IMR-90 (cell line): ENCODE results near the gene CFAP300. TPM values are rescaled to one million over a fixed set of nuclear protein-coding genes. Genes with fewer than 3 reads are reported as not detected.
A peak's percentile ranks its signal among the peaks of the same experiment; 100 is the strongest.

Source experiments
- ATAC-seq: fragments of 200-7000 bp; cut with Tn5 transposase; 2 replicates; pipeline ENCODE4 v1.9.1; 2020; ENCODE audit warnings: low read depth, mild to moderate bottlenecking, moderate library complexity
- BruUV-seq: library from RNA; stranded (reverse); fragments of 400-500 nt; replicated peaks from 2 replicates; lab custom pipeline; 2021; lab: Mats Ljungman, UMichigan
- CTCF ChIA-PET: fragments of 300-600 bp; formaldehyde crosslinking; extraction: SDS; loops from one replicate; lab custom pipeline; 2021; ENCODE audit warnings: antibody characterized with exemption; lab: Yijun Ruan, JAX
- POLR2A ChIA-PET: fragments of 300-600 bp; sonication (Branson Sonifier 250); formaldehyde crosslinking; loops from one replicate; lab custom pipeline; 2022; ENCODE audit warnings: antibody characterized with exemption; ENCODE audit not compliant: unreplicated experiment; lab: Charles Lee
- DNase-seq: peaks from one replicate; pipeline ENCODE4 v3.0.0; 2013
- H2AFZ ChIP-seq: replicated peaks from 2 replicates; pipeline ENCODE3; 2013; ENCODE audit warnings: low read length, mild to moderate bottlenecking; ENCODE audit not compliant: poor library complexity
- H2AK5ac ChIP-seq: 2 replicates; pipeline ENCODE4 v1.6.1; 2013; ENCODE audit warnings: low read depth, low read length, inconsistent platforms
- H2AK9ac ChIP-seq: replicated peaks from 2 replicates; pipeline ENCODE3; 2013; ENCODE audit warnings: mild to moderate bottlenecking, low read depth, low read length, moderate library complexity; ENCODE audit not compliant: poor library complexity
- H2BK120ac ChIP-seq: 2 replicates; pipeline ENCODE4 v1.6.1; 2013; ENCODE audit warnings: low read depth, low read length, inconsistent platforms
- H2BK15ac ChIP-seq: 3 replicates; pipeline ENCODE4 v1.6.1; 2013; ENCODE audit warnings: low read depth, low read length, inconsistent platforms
- H2BK20ac ChIP-seq: 2 replicates; pipeline ENCODE4 v1.6.1; 2013; ENCODE audit warnings: low read depth, mild to moderate bottlenecking, inconsistent platforms, low read length, moderate library complexity
- H2BK5ac ChIP-seq: 2 replicates; pipeline ENCODE4 v1.6.1; 2013; ENCODE audit warnings: mild to moderate bottlenecking, low read depth, low read length, inconsistent platforms; ENCODE audit not compliant: poor library complexity, severe bottlenecking
- H3K14ac ChIP-seq: replicated peaks from 2 replicates; pipeline ENCODE4 v1.6.1; 2013; ENCODE audit warnings: low read depth, low read length, inconsistent platforms
- H3K18ac ChIP-seq: 2 replicates; pipeline ENCODE4 v1.6.1; 2013; ENCODE audit warnings: low read depth, low read length, control low read depth
- H3K23ac ChIP-seq: 2 replicates; pipeline ENCODE4 v1.6.1; 2013; ENCODE audit warnings: low read depth, low read length, inconsistent platforms
- H3K27ac ChIP-seq: 2 replicates; pipeline ENCODE4 v1.5.1; 2013; ENCODE audit warnings: mild to moderate bottlenecking, control low read depth, low read length; ENCODE audit not compliant: insufficient read depth
- H3K27me3 ChIP-seq: 2 replicates; pipeline ENCODE4 v1.6.1; 2013; ENCODE audit warnings: low read length; ENCODE audit not compliant: control insufficient read depth, insufficient read depth
- H3K36me3 ChIP-seq: 2 replicates; pipeline ENCODE4 v1.6.1; 2013; ENCODE audit warnings: low read length, mixed read lengths; ENCODE audit not compliant: control insufficient read depth, insufficient read depth
- H3K4ac ChIP-seq: 2 replicates; pipeline ENCODE4 v1.6.1; 2013; ENCODE audit warnings: low read depth, low read length, inconsistent platforms
- H3K4me1 ChIP-seq: 2 replicates; pipeline ENCODE4 v1.6.1; 2013; ENCODE audit warnings: low read length, mixed read lengths; ENCODE audit not compliant: control insufficient read depth, insufficient read depth
- H3K4me2 ChIP-seq: 2 replicates; pipeline ENCODE4 v1.6.1; 2013; ENCODE audit warnings: low read depth, mild to moderate bottlenecking, control low read depth, low read length, moderate library complexity
- H3K4me3 ChIP-seq: 2 replicates; pipeline ENCODE4 v1.5.1; 2013; ENCODE audit warnings: low read depth, mild to moderate bottlenecking, control low read depth, low read length, moderate library complexity; ENCODE audit not compliant: insufficient read depth
- H3K56ac ChIP-seq: 2 replicates; pipeline ENCODE4 v1.6.1; 2013; ENCODE audit warnings: low read length, inconsistent platforms; ENCODE audit not compliant: insufficient read depth; ENCODE audit errors: extremely low read depth
- H3K79me1 ChIP-seq, 2 experiments: 2 replicates each; pipeline ENCODE4 v1.6.1; 2013; ENCODE audit warnings: low read length in 2 of 2, inconsistent platforms in 1 of 2, low read depth in 1 of 2
- H3K9ac ChIP-seq: 2 replicates; pipeline ENCODE4 v1.6.1; 2013; ENCODE audit warnings: low read depth, low read length, control low read depth
- H3K9me1 ChIP-seq: 2 replicates; pipeline ENCODE4 v1.6.1; 2013; ENCODE audit warnings: low read length, inconsistent platforms; ENCODE audit not compliant: insufficient read depth
- H3K9me3 ChIP-seq: 2 replicates; pipeline ENCODE4 v1.6.1; 2013; ENCODE audit warnings: low read length; ENCODE audit not compliant: control insufficient read depth, insufficient read depth
- H4K20me1 ChIP-seq: 2 replicates; pipeline ENCODE4 v1.6.1; 2013; ENCODE audit warnings: low read length, inconsistent platforms; ENCODE audit not compliant: insufficient read depth
- H4K5ac ChIP-seq: 2 replicates; pipeline ENCODE4 v1.6.1; 2013; ENCODE audit warnings: mild to moderate bottlenecking, low read depth, low read length, control low read depth
- H4K8ac ChIP-seq, 2 experiments: 2 replicates each; pipeline ENCODE4 v1.6.1; 2013; ENCODE audit warnings: low read depth in 2 of 2, low read length in 2 of 2, control low read depth in 1 of 2, inconsistent platforms in 1 of 2
- H4K91ac ChIP-seq: 2 replicates; pipeline ENCODE4 v1.6.1; 2013; ENCODE audit warnings: low read depth, low read length, inconsistent platforms; ENCODE audit not compliant: insufficient read depth
- BHLHE40 ChIP-seq: fragments of 150-350 bp; IDR thresholded peaks from 2 replicates; pipeline ENCODE4 v1.6.1; 2016; ENCODE audit warnings: mild to moderate bottlenecking, low read depth, low read length
- CEBPB ChIP-seq: IDR thresholded peaks from 2 replicates; pipeline ENCODE4 v1.6.1; 2012; ENCODE audit warnings: low read depth, low read length, improper control_type of control experiment
- MAFK ChIP-seq: IDR thresholded peaks from 2 replicates; pipeline ENCODE4 v1.6.1; 2012; ENCODE audit warnings: low read depth, low read length, improper control_type of control experiment
- MAZ ChIP-seq: IDR thresholded peaks from 2 replicates; pipeline ENCODE4 v1.6.1; 2012; ENCODE audit warnings: low read depth, mild to moderate bottlenecking, low read length, improper control_type of control experiment, moderate library complexity, borderline replicate concordance
- MXI1 ChIP-seq: IDR thresholded peaks from 2 replicates; pipeline ENCODE4 v1.6.1; 2012; ENCODE audit warnings: low read depth, mild to moderate bottlenecking, low read length, moderate library complexity, borderline replicate concordance
- NFE2L2 ChIP-seq: fragments of 150-350 bp; IDR thresholded peaks from 2 replicates; pipeline ENCODE4 v1.6.1; 2016; ENCODE audit warnings: low read depth, mild to moderate bottlenecking, low read length
- POLR2A ChIP-seq: IDR thresholded peaks from 2 replicates; pipeline ENCODE4 v1.6.1; 2012; ENCODE audit warnings: mild to moderate bottlenecking, low read depth, low read length
- RAD21 ChIP-seq: IDR thresholded peaks from 2 replicates; pipeline ENCODE4 v1.6.1; 2012; ENCODE audit warnings: low read length, improper control_type of control experiment
- RCOR1 ChIP-seq: IDR thresholded peaks from 2 replicates; pipeline ENCODE4 v1.6.1; 2012; ENCODE audit warnings: mild to moderate bottlenecking, low read length, improper control_type of control experiment; ENCODE audit not compliant: insufficient replicate concordance
- RFX5 ChIP-seq: IDR thresholded peaks from 2 replicates; pipeline ENCODE4 v1.8.0; 2012; ENCODE audit warnings: low read depth, mild to moderate bottlenecking, low read length, moderate library complexity
- SMC3 ChIP-seq: fragments of 150-350 bp; IDR thresholded peaks from 2 replicates; pipeline ENCODE4 v1.6.1; 2016; ENCODE audit warnings: low read depth, mild to moderate bottlenecking, antibody characterized with exemption, low read length, moderate library complexity
- whole genome bisulfite sequencing, 2 experiments: methylation state at CpG; one replicate each; pipeline versions ENCODE4 v1.1.5 to v1.1.7; 2013; ENCODE audit warnings: missing lambda C conversion rate in 2 of 2; ENCODE audit not compliant: insufficient read length in 1 of 2; ENCODE audit errors: extremely low coverage in 2 of 2; 5-methylcytosine and 5-hydroxymethylcytosine counted together
- dilution Hi-C: fragments of 300-500 bp; cut with HindIII; formaldehyde crosslinking; loops from one replicate; pipeline ENCODE4 v1.14.3; 2018; ENCODE audit warnings: low sequenced_read_pairs; ENCODE audit not compliant: unreplicated experiment
- in situ Hi-C: fragments of 300-500 bp; cut with MboI; formaldehyde crosslinking; loops from 3 replicates; pipeline ENCODE4 v1.14.3; 2019; ENCODE audit warnings: low sequenced_read_pairs, inconsistent platforms, mixed read lengths
- intact Hi-C: fragments of 100-400 bp; cut with micrococcal nuclease; formaldehyde crosslinking; loops from 2 replicates; pipeline ENCODE4 v1.10.0; 2022
- polyA plus RNA-seq, 3 experiments: library from polyadenylated mRNA; depleted of rRNA; stranded (reverse); fragments of >200 nt; gene quantifications; 2 replicates each; pipeline ENCODE4 v1.2.3, GENCODE V29; 2012; ENCODE audit warnings: low replicate concordance in 1 of 3
- total RNA-seq: library from RNA; depleted of rRNA; stranded (reverse); fragments of >200 nt; gene quantifications from 2 replicates; pipeline ENCODE4 v1.2.3, GENCODE V29; 2012
- TF ChIP-seq, protein P1 (sequence below): conservative IDR thresholded peaks from 2 replicates; pipeline ENCODE4 v1.5.1; 2012; ENCODE audit warnings: mild to moderate bottlenecking, low read depth, low read length, improper control_type of control experiment
- TF ChIP-seq, protein P2 (sequence below): fragments of 150-350 bp; IDR thresholded peaks from 2 replicates; pipeline ENCODE4 v1.6.1; 2016; ENCODE audit warnings: low read depth, mild to moderate bottlenecking, low read length, moderate library complexity, borderline replicate concordance
- TF ChIP-seq, protein P3 (sequence below): fragments of 150-350 bp; IDR thresholded peaks from 2 replicates; pipeline ENCODE4 v1.6.1; 2017; ENCODE audit warnings: mild to moderate bottlenecking, antibody characterized with exemption, low read length, low read depth

Gene CFAP300
- total and polyA plus RNA-seq, 2 of the 4 experiments (the other 2 are of a cell fraction): 0.90 to 1.8 TPM

DNA sequence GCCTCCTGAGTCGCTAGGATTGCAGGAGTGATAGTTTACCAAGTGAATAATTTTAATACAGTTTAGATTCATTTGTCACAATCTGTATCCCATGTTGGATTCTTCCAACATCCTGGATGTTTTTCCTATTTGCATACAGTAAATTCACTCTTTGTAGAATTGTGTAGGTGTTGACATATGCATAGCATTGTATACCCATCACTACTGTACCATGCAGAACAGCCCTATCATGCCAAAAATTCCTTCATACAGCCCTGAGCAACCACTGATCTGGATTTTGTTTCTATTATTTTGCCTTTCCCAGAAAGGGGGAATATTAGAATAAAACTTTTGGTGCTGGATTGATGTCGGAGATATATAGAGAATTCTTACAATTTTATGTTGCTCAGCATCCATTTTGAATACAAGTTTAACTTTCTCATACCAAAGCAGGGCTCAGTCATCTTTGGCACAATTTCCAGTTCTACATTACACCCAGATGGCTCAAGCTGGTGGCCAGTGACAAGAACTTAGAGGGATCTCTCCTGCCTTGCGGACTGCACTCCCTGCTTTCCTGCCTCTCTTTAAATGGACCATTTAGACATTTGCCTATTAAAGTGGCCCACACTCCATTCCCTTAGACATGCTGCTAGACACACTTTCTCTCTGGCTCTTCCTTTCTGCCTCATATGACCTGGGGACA lies 45.4 kb upstream of the CFAP300 start:
- Histone ChIP-seq H4K91ac (no peak overlapping the region), H2BK5ac (no peak overlapping the region), H3K18ac (no peak overlapping the region), H4K20me1 (no peaks in the 10 kb centered on the region), H2BK20ac (no peak overlapping the region), H3K27me3 (no peaks in the 10 kb centered on the region), H2AFZ (no peak overlapping the region), H3K9me3 (no peaks in the 10 kb centered on the region), H3K9me1 (peaks cover 5% of the 10 kb centered on the region; the same call in 1 of the 2 replicates), H2BK15ac (no peak overlapping the region), H3K9ac (no peak overlapping the region), H2BK120ac (no peak overlapping the region), H3K27ac (no peak overlapping the region), H3K4me2 (no peak overlapping the region), H3K4ac (no peak overlapping the region), H3K4me3 (no peak overlapping the region), H4K8ac (no peak overlapping the region), H3K14ac (no peak overlapping the region), H2AK5ac (no peak overlapping the region), H3K36me3 (no peaks in the 10 kb centered on the region), H4K5ac (no peak overlapping the region), H3K79me1 (no peaks in the 10 kb centered on the region), H3K23ac (no peak overlapping the region), H3K4me1 (peaks cover under 1% of the 10 kb centered on the region; the same call in 1 of the 2 replicates), H2AK9ac (no peak overlapping the region), H3K56ac (no peak overlapping the region)
- intact Hi-C loops (no loop called here), dilution Hi-C loops (no loop called here), in situ Hi-C loops (loop anchor here (5.0 kb wide), 1 partner anchor 134 kb away; no protein-coding TSS in a partner anchor)
- no peak for DNase-seq
- ChIA-PET POLR2A (no interaction called here), CTCF (no interaction called here)
- no peak for TF ChIP-seq SMC3
- TF ChIP-seq BHLHE40: no peak
- TF ChIP-seq NFE2L2: no peak
- TF ChIP-seq, protein P1, sequence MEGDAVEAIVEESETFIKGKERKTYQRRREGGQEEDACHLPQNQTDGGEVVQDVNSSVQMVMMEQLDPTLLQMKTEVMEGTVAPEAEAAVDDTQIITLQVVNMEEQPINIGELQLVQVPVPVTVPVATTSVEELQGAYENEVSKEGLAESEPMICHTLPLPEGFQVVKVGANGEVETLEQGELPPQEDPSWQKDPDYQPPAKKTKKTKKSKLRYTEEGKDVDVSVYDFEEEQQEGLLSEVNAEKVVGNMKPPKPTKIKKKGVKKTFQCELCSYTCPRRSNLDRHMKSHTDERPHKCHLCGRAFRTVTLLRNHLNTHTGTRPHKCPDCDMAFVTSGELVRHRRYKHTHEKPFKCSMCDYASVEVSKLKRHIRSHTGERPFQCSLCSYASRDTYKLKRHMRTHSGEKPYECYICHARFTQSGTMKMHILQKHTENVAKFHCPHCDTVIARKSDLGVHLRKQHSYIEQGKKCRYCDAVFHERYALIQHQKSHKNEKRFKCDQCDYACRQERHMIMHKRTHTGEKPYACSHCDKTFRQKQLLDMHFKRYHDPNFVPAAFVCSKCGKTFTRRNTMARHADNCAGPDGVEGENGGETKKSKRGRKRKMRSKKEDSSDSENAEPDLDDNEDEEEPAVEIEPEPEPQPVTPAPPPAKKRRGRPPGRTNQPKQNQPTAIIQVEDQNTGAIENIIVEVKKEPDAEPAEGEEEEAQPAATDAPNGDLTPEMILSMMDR: no peak
- TF ChIP-seq, protein P2, sequence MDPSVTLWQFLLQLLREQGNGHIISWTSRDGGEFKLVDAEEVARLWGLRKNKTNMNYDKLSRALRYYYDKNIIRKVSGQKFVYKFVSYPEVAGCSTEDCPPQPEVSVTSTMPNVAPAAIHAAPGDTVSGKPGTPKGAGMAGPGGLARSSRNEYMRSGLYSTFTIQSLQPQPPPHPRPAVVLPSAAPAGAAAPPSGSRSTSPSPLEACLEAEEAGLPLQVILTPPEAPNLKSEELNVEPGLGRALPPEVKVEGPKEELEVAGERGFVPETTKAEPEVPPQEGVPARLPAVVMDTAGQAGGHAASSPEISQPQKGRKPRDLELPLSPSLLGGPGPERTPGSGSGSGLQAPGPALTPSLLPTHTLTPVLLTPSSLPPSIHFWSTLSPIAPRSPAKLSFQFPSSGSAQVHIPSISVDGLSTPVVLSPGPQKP: no peak
- TF ChIP-seq MXI1: no peak
- TF ChIP-seq, protein P3, sequence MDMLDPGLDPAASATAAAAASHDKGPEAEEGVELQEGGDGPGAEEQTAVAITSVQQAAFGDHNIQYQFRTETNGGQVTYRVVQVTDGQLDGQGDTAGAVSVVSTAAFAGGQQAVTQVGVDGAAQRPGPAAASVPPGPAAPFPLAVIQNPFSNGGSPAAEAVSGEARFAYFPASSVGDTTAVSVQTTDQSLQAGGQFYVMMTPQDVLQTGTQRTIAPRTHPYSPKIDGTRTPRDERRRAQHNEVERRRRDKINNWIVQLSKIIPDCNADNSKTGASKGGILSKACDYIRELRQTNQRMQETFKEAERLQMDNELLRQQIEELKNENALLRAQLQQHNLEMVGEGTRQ: no peak
- TF ChIP-seq CEBPB: no peak
- no peak for TF ChIP-seq MAZ
- TF ChIP-seq RAD21: no peak
- no peak for TF ChIP-seq POLR2A
- TF ChIP-seq MAFK: no peak
- no peak for TF ChIP-seq RFX5
- TF ChIP-seq RCOR1: no peak
- 100% methylated on average over 1 of the region's 3 CpGs; no CpG with 5 or more reads in 1 of the 2 experiments for WGBS, 2 experiments
- BruUV-seq: no TSS peak
- peak; percentile 35; the same call in 1 of the 2 replicates for ATAC-seq
